ENCODE measurements around the gene CST11. TPM values are rescaled to one million over a fixed set of nuclear protein-coding genes. Genes with fewer than 3 reads are reported as not detected.

CST11 gene
- total RNA-seq = not detected in 2 replicates
- polyA plus RNA-seq = not detected in 2 replicates
- polyA plus RNA-seq (2011; cell fraction: cytosol; rRNA removed) = not detected in 2 replicates
- not detected in 2 replicates for polyA plus RNA-seq (2011; cell fraction: nucleus; rRNA removed)
- polyA plus RNA-seq (2012) = not detected in 2 replicates
- polyA minus RNA-seq = not detected in 2 replicates
- not detected for polyA minus RNA-seq (2011; cell fraction: cytosol; rRNA and poly(A)+ RNA removed)
- not detected in 2 replicates for polyA minus RNA-seq (2011; cell fraction: nucleus; rRNA and poly(A)+ RNA removed)
- Bru-seq, nascent RNA = not detected
- BruChase-seq, experiment 1, labeled RNA remaining after a 6-hour chase = not detected
- BruChase-seq, experiment 2, labeled RNA remaining after a 2-hour chase = not detected
- long read RNA-seq = 0 reads

DNA sequence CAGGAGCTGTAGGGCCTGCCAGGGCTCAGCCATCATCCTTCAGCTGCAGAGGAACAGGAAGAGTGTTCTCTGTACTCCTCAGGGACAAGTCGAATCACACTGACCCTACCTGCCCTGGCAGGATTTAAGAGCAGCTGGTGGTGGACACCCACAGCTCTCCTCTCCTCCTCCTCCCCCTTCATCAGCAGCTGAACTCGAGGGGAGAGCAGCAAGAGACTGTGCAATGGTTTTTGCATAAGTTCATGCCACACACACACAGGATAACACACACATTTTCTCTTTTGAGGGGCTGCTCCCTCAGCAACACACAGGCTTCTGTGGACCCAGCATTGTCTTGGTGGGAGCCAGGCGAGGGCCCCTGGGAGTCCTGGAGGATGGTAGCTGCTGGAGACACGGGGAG is at the start of gene CST11:
Gene CST11, minus strand, starts transcription at position 101 of the 400 bp plus-strand sequence. Its CDS starts 65 bp downstream, at position 36.
- no peak within 1 kb of the TSS for H3K4me3 ChIP-seq (replicated peaks in 1 of 3; ENCODE audit: insufficient read depth in 1 of 3, low read depth in 1 of 3, low read length in 3 of 3)
- H4K20me1 ChIP-seq (replicated peaks; ENCODE audit: control insufficient read depth, extremely low read depth, insufficient read depth, low read length) = no peaks in the 10 kb centered on the region
- TF ChIP-seq MAX (IDR thresholded peaks at IDR 0.05; ENCODE audit: insufficient read depth, insufficient read length) (no peak), POLR2AphosphoS5 (IDR thresholded peaks at IDR 0.05; ENCODE audit: insufficient read depth, low read depth, low read length) (no peak), JUN (IDR thresholded peaks at IDR 0.05; ENCODE audit: borderline replicate concordance, insufficient read depth, insufficient read length, low read depth) (no peak), GATA2 (IDR thresholded peaks at IDR 0.05; ENCODE audit: insufficient read depth, insufficient read length, low read depth, low read length) (no peak), CTCF (IDR thresholded peaks at IDR 0.05; ENCODE audit: extremely low read depth in 1 of 2, insufficient read depth in 1 of 2, low read depth in 1 of 2, low read length in 2 of 2) (no peak), POLR2A (IDR thresholded peaks at IDR 0.05; ENCODE audit: low read depth, low read length) (no peak), EZH2 (IDR thresholded peaks at IDR 0.05; ENCODE audit: borderline replicate concordance, low read depth, low read length, severe bottlenecking) (no peak)
- no peaks in the 10 kb centered on the region for H3K79me2 ChIP-seq (ENCODE audit: control insufficient read depth, insufficient read depth, low read length)
- no peak for FAIRE-seq
- H2AFZ ChIP-seq (ENCODE audit: low read depth, low read length) = no peak within 1 kb of the TSS
- no peaks in the 10 kb centered on the region for H3K9me3 ChIP-seq (replicated peaks; ENCODE audit: control insufficient read depth, insufficient read depth, low read length)
- no peaks in the 10 kb centered on the region for H3K36me3 ChIP-seq (ENCODE audit: control insufficient read depth in 2 of 2, extremely low read depth in 1 of 2, insufficient read depth in 2 of 2, low read length in 2 of 2)
- H3K4me1 ChIP-seq (ENCODE audit: control insufficient read depth, extremely low read depth, insufficient read depth, low read length) = no peaks in the 10 kb centered on the region
- no peak within 1 kb of the TSS for H3K9ac ChIP-seq (replicated peaks; ENCODE audit: extremely low read depth, insufficient read depth, low read length)
- intact Hi-C loops (cut with micrococcal nuclease) = no loop called here
- H3K27ac ChIP-seq (ENCODE audit: insufficient read depth, low read depth, low read length) = no peak within 1 kb of the TSS
- dilution Hi-C loops (cut with MboI; ENCODE audit: extremely low pct_ligation_motif_present, low sequenced_read_pairs) = no loop called here
- no peak within 1 kb of the TSS for H3K4me2 ChIP-seq (ENCODE audit: insufficient read depth, low read length)
- CTCF ChIA-PET = interaction anchor here (2.1 kb wide), 1 partner anchor 10 kb away, joined by 10 read pairs; no protein-coding TSS in a partner anchor
- POLR2A ChIA-PET = no interaction called here
- H3K27me3 ChIP-seq (ENCODE audit: control insufficient read depth in 2 of 2, insufficient read depth in 2 of 2, low read length in 2 of 2) = no peaks in the 10 kb centered on the region
- no TSS peak for BruUV-seq (replicated peaks)
- DNase-seq (ENCODE audit: low read depth, low spot score) = no peak
- no peaks in the 10 kb centered on the region for H3K9me1 ChIP-seq (replicated peaks; ENCODE audit: control insufficient read depth, extremely low read depth, insufficient read depth, low read length)
